ENCODE results near the gene TRIM33. TPM values are rescaled to one million over a fixed set of nuclear protein-coding genes. Genes with fewer than 3 reads are reported as not detected.

TRIM33 gene
- total and polyA plus RNA-seq, 2 of the 13 experiments (the other 11 are each of a cell fraction or from before 2014, with no cell fraction given): 35.5 to 42.2 TPM

DNA sequence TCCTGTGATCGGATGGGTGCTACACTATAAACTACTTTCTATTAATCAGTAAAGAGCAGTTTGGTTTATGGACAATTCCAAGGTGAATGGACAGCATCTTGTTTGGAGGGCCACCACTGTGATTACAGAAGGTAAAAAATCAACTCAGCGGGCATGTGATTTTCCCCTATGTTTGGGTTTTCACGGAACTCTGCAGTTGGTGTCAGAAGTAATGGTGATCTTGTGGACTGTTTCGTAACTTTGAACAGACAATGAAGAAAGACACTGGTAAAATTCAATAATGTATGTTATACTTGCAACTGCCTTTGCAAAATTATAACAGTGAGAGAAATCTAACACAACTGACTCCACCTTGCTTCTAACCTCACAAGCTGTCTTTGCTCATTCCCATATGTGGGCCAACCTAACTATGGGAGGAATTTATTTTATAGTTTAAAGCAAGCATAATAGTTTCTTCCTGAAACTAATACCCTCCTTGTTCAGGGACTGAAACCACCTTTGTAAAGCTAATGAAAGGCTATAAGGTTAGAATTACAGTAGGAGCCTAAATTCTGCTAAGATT, 53.2 kb downstream of the TRIM33 start (continued):
- TF ChIP-seq, protein P1, sequence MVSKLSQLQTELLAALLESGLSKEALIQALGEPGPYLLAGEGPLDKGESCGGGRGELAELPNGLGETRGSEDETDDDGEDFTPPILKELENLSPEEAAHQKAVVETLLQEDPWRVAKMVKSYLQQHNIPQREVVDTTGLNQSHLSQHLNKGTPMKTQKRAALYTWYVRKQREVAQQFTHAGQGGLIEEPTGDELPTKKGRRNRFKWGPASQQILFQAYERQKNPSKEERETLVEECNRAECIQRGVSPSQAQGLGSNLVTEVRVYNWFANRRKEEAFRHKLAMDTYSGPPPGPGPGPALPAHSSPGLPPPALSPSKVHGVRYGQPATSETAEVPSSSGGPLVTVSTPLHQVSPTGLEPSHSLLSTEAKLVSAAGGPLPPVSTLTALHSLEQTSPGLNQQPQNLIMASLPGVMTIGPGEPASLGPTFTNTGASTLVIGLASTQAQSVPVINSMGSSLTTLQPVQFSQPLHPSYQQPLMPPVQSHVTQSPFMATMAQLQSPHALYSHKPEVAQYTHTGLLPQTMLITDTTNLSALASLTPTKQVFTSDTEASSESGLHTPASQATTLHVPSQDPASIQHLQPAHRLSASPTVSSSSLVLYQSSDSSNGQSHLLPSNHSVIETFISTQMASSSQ (IDR thresholded peaks at IDR 0.05; ENCODE audit: low read depth): no peak
- TF ChIP-seq, protein P1 (CRISPR knock-in tag; IDR thresholded peaks at IDR 0.05; ENCODE audit: borderline replicate concordance): peak; percentile 16; the same call in 1 of the 2 replicates
- TF ChIP-seq PHF8 (CRISPR knock-in tag; IDR thresholded peaks at IDR 0.05) (no peak), ZZZ3 (CRISPR knock-in tag; IDR thresholded peaks at IDR 0.05; ENCODE audit: borderline replicate concordance) (no peak), CHCHD3 (CRISPR knock-in tag; IDR thresholded peaks at IDR 0.05) (no peak), BCL6 (CRISPR knock-in tag; IDR thresholded peaks at IDR 0.05) (peak; percentile 86), NPAS2 (CRISPR knock-in tag; IDR thresholded peaks at IDR 0.05; ENCODE audit: borderline replicate concordance) (no peak), IKZF4 (CRISPR knock-in tag; IDR thresholded peaks at IDR 0.05; ENCODE audit: borderline replicate concordance, low read depth, not compliant biosample characterization) (no peak), CBX1 (IDR thresholded peaks at IDR 0.05; ENCODE audit: low read depth) (no peak), MEIS2 (CRISPR knock-in tag; IDR thresholded peaks at IDR 0.05) (no peak), ZNF790 (CRISPR knock-in tag; IDR thresholded peaks at IDR 0.05; ENCODE audit: borderline replicate concordance) (no peak), MIXL1 (CRISPR knock-in tag; IDR thresholded peaks at IDR 0.05) (peak; percentile 68; the same call in 1 of the 2 replicates), ZNF75D (CRISPR knock-in tag; IDR thresholded peaks at IDR 0.05; ENCODE audit: borderline replicate concordance) (no peak), NCOR1 (IDR thresholded peaks at IDR 0.05; ENCODE audit: borderline replicate concordance, low read length) (peak; percentile 71), GATAD1 (CRISPR knock-in tag; IDR thresholded peaks at IDR 0.05) (no peak), FLYWCH1 (CRISPR knock-in tag; IDR thresholded peaks at IDR 0.05) (no peak)
- TF ChIP-seq, protein P2, sequence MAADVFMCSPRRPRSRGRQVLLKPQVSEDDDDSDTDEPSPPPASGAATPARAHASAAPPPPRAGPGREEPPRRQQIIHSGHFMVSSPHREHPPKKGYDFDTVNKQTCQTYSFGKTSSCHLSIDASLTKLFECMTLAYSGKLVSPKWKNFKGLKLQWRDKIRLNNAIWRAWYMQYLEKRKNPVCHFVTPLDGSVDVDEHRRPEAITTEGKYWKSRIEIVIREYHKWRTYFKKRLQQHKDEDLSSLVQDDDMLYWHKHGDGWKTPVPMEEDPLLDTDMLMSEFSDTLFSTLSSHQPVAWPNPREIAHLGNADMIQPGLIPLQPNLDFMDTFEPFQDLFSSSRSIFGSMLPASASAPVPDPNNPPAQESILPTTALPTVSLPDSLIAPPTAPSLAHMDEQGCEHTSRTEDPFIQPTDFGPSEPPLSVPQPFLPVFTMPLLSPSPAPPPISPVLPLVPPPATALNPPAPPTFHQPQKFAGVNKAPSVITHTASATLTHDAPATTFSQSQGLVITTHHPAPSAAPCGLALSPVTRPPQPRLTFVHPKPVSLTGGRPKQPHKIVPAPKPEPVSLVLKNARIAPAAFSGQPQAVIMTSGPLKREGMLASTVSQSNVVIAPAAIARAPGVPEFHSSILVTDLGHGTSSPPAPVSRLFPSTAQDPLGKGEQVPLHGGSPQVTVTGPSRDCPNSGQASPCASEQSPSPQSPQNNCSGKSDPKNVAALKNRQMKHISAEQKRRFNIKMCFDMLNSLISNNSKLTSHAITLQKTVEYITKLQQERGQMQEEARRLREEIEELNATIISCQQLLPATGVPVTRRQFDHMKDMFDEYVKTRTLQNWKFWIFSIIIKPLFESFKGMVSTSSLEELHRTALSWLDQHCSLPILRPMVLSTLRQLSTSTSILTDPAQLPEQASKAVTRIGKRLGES (CRISPR knock-in tag; IDR thresholded peaks at IDR 0.05; ENCODE audit: borderline replicate concordance): no peak
- TF ChIP-seq, protein P3, sequence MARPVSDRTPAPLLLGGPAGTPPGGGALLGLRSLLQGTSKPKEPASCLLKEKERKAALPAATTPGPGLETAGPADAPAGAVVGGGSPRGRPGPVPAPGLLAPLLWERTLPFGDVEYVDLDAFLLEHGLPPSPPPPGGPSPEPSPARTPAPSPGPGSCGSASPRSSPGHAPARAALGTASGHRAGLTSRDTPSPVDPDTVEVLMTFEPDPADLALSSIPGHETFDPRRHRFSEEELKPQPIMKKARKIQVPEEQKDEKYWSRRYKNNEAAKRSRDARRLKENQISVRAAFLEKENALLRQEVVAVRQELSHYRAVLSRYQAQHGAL (CRISPR knock-in tag; IDR thresholded peaks at IDR 0.05; ENCODE audit: not compliant biosample characterization): no peak
- TF ChIP-seq, protein P4, sequence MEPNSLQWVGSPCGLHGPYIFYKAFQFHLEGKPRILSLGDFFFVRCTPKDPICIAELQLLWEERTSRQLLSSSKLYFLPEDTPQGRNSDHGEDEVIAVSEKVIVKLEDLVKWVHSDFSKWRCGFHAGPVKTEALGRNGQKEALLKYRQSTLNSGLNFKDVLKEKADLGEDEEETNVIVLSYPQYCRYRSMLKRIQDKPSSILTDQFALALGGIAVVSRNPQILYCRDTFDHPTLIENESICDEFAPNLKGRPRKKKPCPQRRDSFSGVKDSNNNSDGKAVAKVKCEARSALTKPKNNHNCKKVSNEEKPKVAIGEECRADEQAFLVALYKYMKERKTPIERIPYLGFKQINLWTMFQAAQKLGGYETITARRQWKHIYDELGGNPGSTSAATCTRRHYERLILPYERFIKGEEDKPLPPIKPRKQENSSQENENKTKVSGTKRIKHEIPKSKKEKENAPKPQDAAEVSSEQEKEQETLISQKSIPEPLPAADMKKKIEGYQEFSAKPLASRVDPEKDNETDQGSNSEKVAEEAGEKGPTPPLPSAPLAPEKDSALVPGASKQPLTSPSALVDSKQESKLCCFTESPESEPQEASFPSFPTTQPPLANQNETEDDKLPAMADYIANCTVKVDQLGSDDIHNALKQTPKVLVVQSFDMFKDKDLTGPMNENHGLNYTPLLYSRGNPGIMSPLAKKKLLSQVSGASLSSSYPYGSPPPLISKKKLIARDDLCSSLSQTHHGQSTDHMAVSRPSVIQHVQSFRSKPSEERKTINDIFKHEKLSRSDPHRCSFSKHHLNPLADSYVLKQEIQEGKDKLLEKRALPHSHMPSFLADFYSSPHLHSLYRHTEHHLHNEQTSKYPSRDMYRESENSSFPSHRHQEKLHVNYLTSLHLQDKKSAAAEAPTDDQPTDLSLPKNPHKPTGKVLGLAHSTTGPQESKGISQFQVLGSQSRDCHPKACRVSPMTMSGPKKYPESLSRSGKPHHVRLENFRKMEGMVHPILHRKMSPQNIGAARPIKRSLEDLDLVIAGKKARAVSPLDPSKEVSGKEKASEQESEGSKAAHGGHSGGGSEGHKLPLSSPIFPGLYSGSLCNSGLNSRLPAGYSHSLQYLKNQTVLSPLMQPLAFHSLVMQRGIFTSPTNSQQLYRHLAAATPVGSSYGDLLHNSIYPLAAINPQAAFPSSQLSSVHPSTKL (CRISPR knock-in tag; IDR thresholded peaks at IDR 0.05): peak; percentile 78
